KOPT-K1 (cell line): ENCODE data around the gene ARHGAP15.

Experiments
- H3K27ac ChIP-seq: fragments of 200-600 bp; sonication (generic); 2 replicates; pipeline ENCODE4 v1.5.1; 2016; ENCODE audit warnings: antibody characterized with exemption, mild to moderate bottlenecking, low read depth, low read length; ENCODE audit not compliant: poor library complexity, severe bottlenecking
- H3K36me3 ChIP-seq: fragments of 200-600 bp; sonication (generic); 2 replicates; pipeline ENCODE4 v1.5.1; 2017; ENCODE audit warnings: antibody characterized with exemption, mild to moderate bottlenecking, low read length, moderate library complexity; ENCODE audit not compliant: insufficient read depth
- H3K9me3 ChIP-seq: fragments of 200-600 bp; sonication (generic); 2 replicates; pipeline ENCODE4 v1.5.1; 2017; ENCODE audit warnings: antibody characterized with exemption, low read length, mild to moderate bottlenecking; ENCODE audit not compliant: insufficient read depth, poor library complexity, severe bottlenecking

Gene ARHGAP15

DNA sequence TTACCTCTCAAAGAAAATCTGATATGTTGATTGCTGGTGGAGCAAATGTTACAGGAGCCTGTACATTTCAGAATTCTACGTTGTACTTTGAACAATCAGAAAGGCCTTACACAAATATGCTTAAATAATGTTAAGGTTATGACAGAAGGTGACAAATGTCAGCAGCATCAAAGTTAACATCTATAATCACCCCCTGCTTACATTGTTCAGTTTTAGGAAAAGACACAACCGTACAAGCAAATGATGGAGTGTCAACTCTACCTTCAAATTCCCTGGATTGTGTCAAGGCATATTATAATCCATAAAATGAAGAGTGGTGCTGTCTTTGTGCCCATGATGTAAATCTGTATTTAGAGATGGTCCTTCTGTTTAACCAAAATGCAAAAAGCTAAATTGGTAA lies 465.5 kb downstream of the ARHGAP15 start:
- Histone ChIP-seq H3K27ac (no peak overlapping the region), H3K36me3 (no peaks in the 10 kb centered on the region; the same call in 1 of the 2 replicates), H3K9me3 (no peaks in the 10 kb centered on the region)

GRCh38 chr2:143600116-143600515 lies 470.9 kb downstream of the ARHGAP15 start:
- Histone ChIP-seq H3K9me3 (no peaks in the 10 kb centered on the region), H3K36me3 (peaks cover 11% of the 10 kb centered on the region; the same call in 1 of the 2 replicates), H3K27ac (no peak overlapping the region)

GRCh38 chr2:143601828-143602227 lies 472.6 kb downstream of the ARHGAP15 start:
- Histone ChIP-seq H3K27ac (no peak overlapping the region), H3K36me3 (peaks cover 11% of the 10 kb centered on the region; the same call in 1 of the 2 replicates), H3K9me3 (no peaks in the 10 kb centered on the region)

GRCh38 chr2:143603035-143603655 lies 473.9 kb downstream of the ARHGAP15 start:
- Histone ChIP-seq H3K36me3 (peaks cover 11% of the 10 kb centered on the region; the same call in 1 of the 2 replicates), H3K27ac (no peak overlapping the region), H3K9me3 (no peaks in the 10 kb centered on the region)

DNA sequence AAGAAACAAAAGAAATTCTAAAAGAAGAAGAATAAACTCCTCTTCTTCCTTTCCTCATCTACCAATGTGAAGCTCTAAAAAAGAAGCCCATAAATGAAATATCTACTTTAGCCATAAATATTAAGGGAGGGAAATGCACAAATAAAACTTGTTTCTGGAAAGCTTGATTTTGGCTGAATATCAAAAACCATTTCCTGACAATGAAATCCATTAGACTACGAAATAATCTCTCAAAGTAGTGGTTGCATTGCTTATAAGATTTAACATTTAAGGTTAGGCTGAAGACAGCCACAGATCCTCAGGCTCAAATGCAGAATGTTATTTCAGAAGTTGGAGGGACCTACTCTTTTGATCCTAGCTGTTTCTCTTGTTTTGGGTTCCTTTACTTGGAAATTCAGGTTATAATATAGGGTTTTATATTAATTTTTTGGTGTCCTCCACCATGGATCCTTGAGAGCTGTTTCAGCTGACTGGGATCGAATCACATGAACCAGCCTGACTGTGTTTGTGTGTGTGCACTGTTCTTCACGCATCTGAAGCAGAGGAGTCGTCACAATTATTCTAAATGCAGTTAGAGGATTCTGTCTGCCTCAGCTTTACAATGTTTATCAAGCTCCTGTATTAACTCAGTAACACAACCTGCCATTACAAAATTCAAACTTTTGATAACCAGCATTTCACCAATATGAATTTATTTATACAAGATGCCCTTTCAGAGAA lies 474.8 kb downstream of the ARHGAP15 start:
- peaks cover 11% of the 10 kb centered on the region; the same call in 1 of the 2 replicates for H3K36me3 ChIP-seq
- no peak overlapping the region for H3K27ac ChIP-seq
- H3K9me3 ChIP-seq: no peaks in the 10 kb centered on the region

DNA sequence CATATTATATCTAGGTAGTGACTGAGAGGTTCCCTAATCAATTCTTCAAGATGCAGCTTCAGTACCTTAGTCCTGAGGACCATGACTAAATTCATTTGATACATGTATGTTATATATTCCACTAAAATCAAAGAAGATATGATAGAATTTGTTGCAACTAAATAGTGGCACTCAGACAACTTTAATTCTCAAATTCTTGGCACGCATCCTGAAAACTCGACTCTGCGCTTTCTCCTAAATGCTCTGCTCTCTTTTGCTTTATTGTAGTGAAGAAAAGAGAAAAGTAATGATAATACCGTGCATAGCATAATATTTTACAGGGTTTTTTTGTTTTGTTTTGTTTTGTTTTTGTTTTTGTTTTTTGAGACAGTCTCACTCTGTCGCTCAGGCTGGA lies 475.3 kb downstream of the ARHGAP15 start:
- no peaks in the 10 kb centered on the region for H3K9me3 ChIP-seq
- peaks cover 11% of the 10 kb centered on the region; the same call in 1 of the 2 replicates for H3K36me3 ChIP-seq
- H3K27ac ChIP-seq: no peak overlapping the region

- no peaks in the 10 kb centered on the region for H3K9me3 ChIP-seq
- no peak overlapping the region for H3K27ac ChIP-seq
- peaks cover 7% of the 10 kb centered on the region; the same call in 1 of the 2 replicates for H3K36me3 ChIP-seq
These were observed 478.2 kb downstream of the ARHGAP15 start for GRCh38 chr2:143607231-143608062.

DNA sequence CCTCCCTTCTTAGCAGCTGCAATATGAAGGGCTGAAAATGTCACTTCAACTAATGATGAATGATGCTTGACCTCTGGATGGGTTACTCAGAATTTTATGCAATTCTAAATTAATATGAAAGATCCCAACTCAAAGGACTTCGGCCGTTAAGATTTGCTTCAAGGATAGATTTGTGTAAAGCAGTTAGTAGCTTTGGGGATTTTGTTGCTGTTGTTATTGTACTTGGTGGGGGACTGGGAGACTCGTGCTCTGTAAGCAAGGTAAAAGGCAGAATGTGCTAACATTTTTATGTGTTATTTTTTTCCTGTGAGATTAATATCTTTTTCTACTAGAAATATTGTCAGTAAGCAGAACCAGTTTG lies 478.8 kb downstream of the ARHGAP15 start:
- Histone ChIP-seq H3K9me3 (no peaks in the 10 kb centered on the region), H3K27ac (no peak overlapping the region), H3K36me3 (peaks cover 7% of the 10 kb centered on the region; the same call in 1 of the 2 replicates)

- no peak overlapping the region for H3K27ac ChIP-seq
- no peaks in the 10 kb centered on the region for H3K9me3 ChIP-seq
- H3K36me3 ChIP-seq: 0 out of 2 replicates have a peak, but pooled peaks cover 7% of the 10 kb centered on the region
These were observed 479.5 kb downstream of the ARHGAP15 start for GRCh38 chr2:143608758-143609157.

- H3K27ac ChIP-seq: no peak overlapping the region
These were observed 482.1 kb downstream of the ARHGAP15 start for GRCh38 chr2:143611336-143611735.

GRCh38 chr2:143615562-143615961 lies 486.3 kb downstream of the ARHGAP15 start:
- H3K27ac ChIP-seq: no peak overlapping the region
- H3K9me3 ChIP-seq: no peaks in the 10 kb centered on the region
- H3K36me3 ChIP-seq: peaks cover 21% of the 10 kb centered on the region; the same call in 1 of the 2 replicates

More at GRCh38 chr2:143611336-143611735, 482.1 kb downstream of the ARHGAP15 start:
- H3K36me3 ChIP-seq: 0 out of 2 replicates have a peak, but pooled peaks cover 8% of the 10 kb centered on the region
- H3K9me3 ChIP-seq: no peaks in the 10 kb centered on the region

- no peaks in the 10 kb centered on the region for H3K9me3 ChIP-seq
- no peak overlapping the region for H3K27ac ChIP-seq
- H3K36me3 ChIP-seq: peaks cover 21% of the 10 kb centered on the region; the same call in 1 of the 2 replicates
These were observed 487.2 kb downstream of the ARHGAP15 start for GRCh38 chr2:143616452-143616851.

- Histone ChIP-seq H3K27ac (no peak overlapping the region), H3K9me3 (no peaks in the 10 kb centered on the region), H3K36me3 (peaks cover 21% of the 10 kb centered on the region; the same call in 1 of the 2 replicates)
These were observed 488.7 kb downstream of the ARHGAP15 start for GRCh38 chr2:143617803-143618415.

GRCh38 chr2:143622106-143622505 lies 492.9 kb downstream of the ARHGAP15 start:
- H3K27ac ChIP-seq: no peak overlapping the region
- H3K9me3 ChIP-seq: no peaks in the 10 kb centered on the region
- peaks cover 51% of the 10 kb centered on the region for H3K36me3 ChIP-seq
